ENCODE data around the gene DKKL1. TPM values are rescaled to one million over a fixed set of nuclear protein-coding genes. Genes with fewer than 3 reads are reported as not detected.

Gene DKKL1
- polyA plus RNA-seq, 3 donors from 2014 or later = not detected

- Mint-ChIP-seq H3K36me3 (peaks cover 0 to under 1% (median 0%) of the 10 kb centered on the region in 3 donors), H3K4me3 (no peak overlapping the region), H3K9me3 (peaks cover 0 to 2% (median 0%) of the 10 kb centered on the region in 6 donors), H3K4me1 (peaks cover 20 to 28% of the 10 kb centered on the region in 2 donors), H3K27me3 (ENCODE audit: low read depth in 3 of 3) (peaks cover 19 to 39% (median 37%) of the 10 kb centered on the region in 3 donors), H3K27ac (no peak overlapping the region)
- no peak for DNase-seq
Measured at GRCh38 chr19:49418511-49418910, 54.8 kb downstream of the DKKL1 start.

DNA sequence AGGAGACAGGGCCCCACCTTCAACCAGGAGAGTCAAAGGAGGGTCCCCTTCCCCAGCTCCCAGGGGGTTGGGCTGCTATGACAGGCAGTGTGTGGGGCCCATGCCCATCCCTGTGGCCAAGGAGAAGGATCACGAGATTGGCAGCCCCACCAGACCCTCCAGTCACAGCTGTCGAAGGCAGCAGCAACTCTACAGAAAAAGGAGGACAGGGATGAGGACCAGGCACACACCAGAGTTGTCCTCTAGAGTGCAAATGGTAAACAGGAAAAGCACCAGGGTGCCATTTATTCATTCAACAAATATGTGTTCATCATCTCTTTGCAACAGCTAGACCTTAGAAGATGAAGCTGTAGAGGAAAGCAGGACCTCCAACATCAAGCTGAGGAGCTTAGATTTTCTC, 55.5 kb downstream of the DKKL1 start:
- Mint-ChIP-seq H3K27me3 (ENCODE audit: low read depth in 3 of 3) (peaks cover 26 to 45% (median 42%) of the 10 kb centered on the region in 3 donors), H3K4me3 (no peak overlapping the region), H3K9me3 (peaks cover 0 to 2% (median 0%) of the 10 kb centered on the region in 6 donors), H3K27ac (no peak overlapping the region), H3K36me3 (peaks cover 0 to 4% (median 3%) of the 10 kb centered on the region in 3 donors), H3K4me1 (peaks cover 26 to 34% of the 10 kb centered on the region in 2 donors)
- no peak for DNase-seq

DNA sequence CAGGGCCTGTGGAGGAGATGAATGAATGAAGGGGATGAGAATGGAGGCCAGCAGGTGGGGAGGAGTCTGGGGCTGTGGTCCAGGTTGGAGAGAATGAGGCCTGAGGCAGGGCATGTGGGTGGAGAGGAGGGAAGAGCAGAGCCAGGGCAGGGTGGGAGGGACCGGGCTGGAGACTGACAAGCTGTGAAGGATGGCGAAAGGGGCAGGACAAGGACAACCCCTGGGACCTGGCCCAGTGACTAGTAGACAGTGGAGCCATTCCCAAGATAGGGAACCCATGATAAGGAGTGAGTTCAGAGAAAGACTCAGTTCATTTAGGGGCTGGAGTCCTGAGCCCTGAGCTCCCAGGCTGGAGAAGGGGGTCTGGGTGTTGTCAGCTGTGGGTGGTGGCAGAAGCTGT, 56.5 kb downstream of the DKKL1 start:
- peaks cover 0 to 2% (median 0%) of the 10 kb centered on the region in 6 donors for H3K9me3 Mint-ChIP-seq
- peak overlapping the region in 2 of 5 donors; percentile 34 to 50 for H3K4me3 Mint-ChIP-seq
- H3K36me3 Mint-ChIP-seq = peaks cover 0 to 4% (median 3%) of the 10 kb centered on the region in 3 donors
- DNase-seq = no peak
- peaks cover 26 to 51% (median 48%) of the 10 kb centered on the region in 3 donors for H3K27me3 Mint-ChIP-seq (ENCODE audit: low read depth in 3 of 3)
- no peak overlapping the region for H3K27ac Mint-ChIP-seq
- H3K4me1 Mint-ChIP-seq = peaks cover 26 to 34% of the 10 kb centered on the region in 2 donors

GRCh38 chr19:49421039-49421877, 57.6 kb downstream of the DKKL1 start:
- DNase-seq = no peak
- H3K9me3 Mint-ChIP-seq = peaks cover 0 to 2% (median 0%) of the 10 kb centered on the region in 6 donors
- peak overlapping the region; percentile 32 to 74 (median 63) for H3K4me3 Mint-ChIP-seq
- H3K4me1 Mint-ChIP-seq = peaks cover 26 to 36% of the 10 kb centered on the region in 2 donors
- H3K36me3 Mint-ChIP-seq = peaks cover 0 to 4% (median 3%) of the 10 kb centered on the region in 3 donors
- H3K27ac Mint-ChIP-seq = no peak overlapping the region
- peaks cover 33 to 57% (median 55%) of the 10 kb centered on the region in 3 donors for H3K27me3 Mint-ChIP-seq (ENCODE audit: low read depth in 3 of 3)

GRCh38 chr19:49421878-49422202, 58.2 kb downstream of the DKKL1 start:
- Mint-ChIP-seq H3K4me3 (peak overlapping the region; percentile 36 to 74 (median 63)), H3K36me3 (peaks cover 0 to 4% (median 3%) of the 10 kb centered on the region in 3 donors), H3K27me3 (ENCODE audit: low read depth in 3 of 3) (peaks cover 39 to 59% (median 57%) of the 10 kb centered on the region in 3 donors), H3K9me3 (peaks cover 0 to 2% (median 0%) of the 10 kb centered on the region in 6 donors), H3K27ac (no peak overlapping the region), H3K4me1 (peaks cover 28 to 42% of the 10 kb centered on the region in 2 donors)
- no peak for DNase-seq

DNA sequence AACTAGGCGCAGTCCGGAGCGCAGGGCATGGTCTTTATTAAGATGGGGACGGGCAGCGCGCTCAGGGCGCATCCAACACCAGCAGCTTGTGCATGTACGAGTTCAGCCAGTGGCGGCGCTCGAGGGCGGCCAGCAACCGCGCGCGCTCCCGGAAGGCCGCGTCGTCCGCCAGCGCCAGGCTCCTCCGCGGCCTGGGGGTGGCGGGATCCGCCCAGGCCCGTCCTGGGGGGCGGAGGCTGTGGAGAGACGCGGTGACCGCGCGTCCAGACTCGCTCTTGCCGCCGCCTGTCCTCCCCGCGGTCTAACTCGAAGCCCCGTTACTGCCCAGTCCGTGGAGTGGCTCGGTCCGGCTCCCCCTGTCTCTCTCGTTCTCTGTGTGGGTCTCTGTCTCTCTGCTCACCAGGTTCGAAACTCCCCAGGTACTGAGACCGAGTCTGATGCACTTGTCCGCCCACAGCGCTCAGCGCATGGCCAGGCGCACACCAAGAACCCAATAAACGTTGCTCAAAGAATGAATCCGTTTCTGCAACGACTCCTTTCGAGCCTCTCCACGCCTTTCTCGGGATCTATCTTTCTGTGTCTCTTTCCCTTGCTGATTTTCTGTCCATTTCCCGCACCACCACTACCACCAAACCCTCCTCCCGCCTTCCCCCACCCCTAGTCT, 58.9 kb downstream of the DKKL1 start:
- DNase-seq = peak; percentile 59 to 67 (median 61)
- Mint-ChIP-seq H3K4me3 (peak overlapping the region; percentile 66 to 79 (median 76)), H3K36me3 (peaks cover 0 to 4% (median 3%) of the 10 kb centered on the region in 3 donors), H3K27ac (no peak overlapping the region), H3K27me3 (ENCODE audit: low read depth in 3 of 3) (peaks cover 44 to 64% (median 59%) of the 10 kb centered on the region in 3 donors), H3K4me1 (peaks cover 28 to 45% of the 10 kb centered on the region in 2 donors), H3K9me3 (peaks cover 0 to 2% (median 0%) of the 10 kb centered on the region in 6 donors)

- H3K4me1 Mint-ChIP-seq = peaks cover 35 to 53% of the 10 kb centered on the region in 2 donors
- H3K27ac Mint-ChIP-seq = no peak within 1 kb of the TSS
- H3K9me3 Mint-ChIP-seq = peaks cover 0 to 2% (median 0%) of the 10 kb centered on the region in 6 donors
- DNase-seq = no peak
- H3K4me3 Mint-ChIP-seq = peak within 1 kb of the TSS; percentile 70 to 79 (median 76)
- H3K36me3 Mint-ChIP-seq = peaks cover 0 to 4% (median 3%) of the 10 kb centered on the region in 3 donors
- peaks cover 49 to 63% (median 62%) of the 10 kb centered on the region in 3 donors for H3K27me3 Mint-ChIP-seq (ENCODE audit: low read depth in 3 of 3)
Measured at GRCh38 chr19:49423071-49423984, 59.7 kb downstream of the DKKL1 start, which contains the start of gene PTH2. TSS of gene PTH2 (minus strand) at chr19:49423441. CDS start at chr19:49423339, 102 bp downstream.

DNA sequence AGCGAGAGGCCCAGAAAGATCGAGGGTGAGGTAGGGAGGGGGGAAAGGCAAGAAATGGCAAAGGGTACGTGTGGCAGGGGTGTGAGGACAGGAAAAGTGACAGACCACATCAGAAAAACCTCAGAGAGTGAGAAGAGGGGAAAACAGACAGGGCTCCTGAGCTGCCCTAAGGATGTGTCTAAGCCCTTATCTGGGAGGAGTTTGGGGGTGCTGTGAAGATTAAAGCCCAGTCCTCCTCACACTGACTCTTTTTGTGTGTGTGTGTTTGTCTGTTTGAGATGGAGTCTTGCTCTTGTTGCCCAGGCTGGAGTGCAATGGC, 60.3 kb downstream of the DKKL1 start:
- Mint-ChIP-seq H3K27ac (no peak overlapping the region), H3K36me3 (peaks cover 0 to 4% (median 3%) of the 10 kb centered on the region in 3 donors), H3K9me3 (peaks cover 0 to 2% (median 0%) of the 10 kb centered on the region in 6 donors), H3K4me3 (peak overlapping the region; percentile 49 to 74 (median 66)), H3K4me1 (peaks cover 37 to 54% of the 10 kb centered on the region in 2 donors), H3K27me3 (ENCODE audit: low read depth in 3 of 3) (peaks cover 53 to 67% (median 61%) of the 10 kb centered on the region in 3 donors)
- peak; percentile 39 to 49 (median 48) for DNase-seq

Other genes starting within 250 kb of the DKKL1 start
- 1 to 10 TPM; 3.2 to 6.9 (median 5.6) TPM for gene LIN7B, start 249.5 kb upstream of the DKKL1 start, polyA plus RNA-seq
- 1 to 10 TPM; 2.6 to 5.5 (median 3.6) TPM for gene C19orf73, start 244.7 kb upstream of the DKKL1 start, polyA plus RNA-seq
- under 1 TPM in 2 of 3 donors, not detected in 1; 0.07 to 0.58 TPM for gene PPFIA3, start 244.3 kb upstream of the DKKL1 start, polyA plus RNA-seq
- gene HRC, start 208.5 kb upstream of the DKKL1 start, polyA plus RNA-seq = not detected
- under 1 TPM in 1 of 3 donors, not detected in 2; 0.17 TPM for gene TRPM4, start 206.1 kb upstream of the DKKL1 start, polyA plus RNA-seq
- gene SLC6A16, start 38.7 kb upstream of the DKKL1 start, polyA plus RNA-seq = 1 to 10 TPM; 3.0 to 9.0 (median 4.4) TPM
- gene CD37, start 28.5 kb upstream of the DKKL1 start, polyA plus RNA-seq = 100 to 1,000 TPM; 104 to 179 (median 106) TPM
- gene TEAD2, start 1.5 kb upstream of the DKKL1 start, polyA plus RNA-seq = not detected
- gene KASH5, start 24.4 kb downstream of the DKKL1 start, polyA plus RNA-seq = not detected
- gene PTH2, start 59.6 kb downstream of the DKKL1 start, polyA plus RNA-seq = not detected
- gene GFY, start 61.5 kb downstream of the DKKL1 start, polyA plus RNA-seq = not detected
- not detected for gene SLC17A7, start 77.7 kb downstream of the DKKL1 start, polyA plus RNA-seq
- gene PIH1D1, start 87.9 kb downstream of the DKKL1 start, polyA plus RNA-seq = 10 to 100 TPM; 91.4 to 97.6 (median 93.3) TPM
- 10 to 100 TPM; 37.2 to 57.0 (median 42.4) TPM for gene ALDH16A1, start 89.3 kb downstream of the DKKL1 start, polyA plus RNA-seq
- 10 to 100 TPM; 22.6 to 36.6 (median 28.3) TPM for gene FLT3LG, start 110.3 kb downstream of the DKKL1 start, polyA plus RNA-seq
- gene RPL13A, start 123.7 kb downstream of the DKKL1 start, polyA plus RNA-seq = 1,000 to 10,000 TPM in 2 of 3 donors, 100 to 1,000 TPM in 1; 840 to 2,055 (median 1,247) TPM
- 1,000 to 10,000 TPM; 1,178 to 2,153 (median 1,290) TPM for gene RPS11, start 132.6 kb downstream of the DKKL1 start, polyA plus RNA-seq
- 10 to 100 TPM; 13.8 to 35.9 (median 34.9) TPM for gene FCGRT, start 148.8 kb downstream of the DKKL1 start, polyA plus RNA-seq
- 1 to 10 TPM in 2 of 3 donors, under 1 TPM in 1; 0.86 to 1.7 (median 1.0) TPM for gene RCN3, start 164.1 kb downstream of the DKKL1 start, polyA plus RNA-seq
- gene NOSIP, start 216.7 kb downstream of the DKKL1 start, polyA plus RNA-seq = 100 to 1,000 TPM; 196 to 251 (median 239) TPM
- under 1 TPM in 1 of 3 donors, not detected in 2; 0.78 TPM for gene PRRG2, start 217.4 kb downstream of the DKKL1 start, polyA plus RNA-seq
- gene PRR12, start 227.3 kb downstream of the DKKL1 start, polyA plus RNA-seq = 1 to 10 TPM in 2 of 3 donors, under 1 TPM in 1; 0.21 to 4.0 (median 2.0) TPM